HepG2 (cell line): ENCODE measurements around the gene SULT2B1. TPM values are rescaled to one million over a fixed set of nuclear protein-coding genes. Genes with fewer than 3 reads are reported as not detected.

Experiments used
- ATAC-seq: fragments of 200-7000 bp; cut with Tn5 transposase; 3 replicates; pipeline ENCODE4 v1.9.1; 2020; ENCODE audit warnings: mild to moderate bottlenecking, moderate library complexity
- BruUV-seq: library from RNA; stranded (reverse); fragments of 400-500 nt; replicated peaks from 2 replicates; lab custom pipeline; 2021; lab: Mats Ljungman, UMichigan
- CTCF ChIA-PET: fragments of 300-600 bp; formaldehyde crosslinking; extraction: SDS; loops from one replicate; lab custom pipeline; 2021; ENCODE audit warnings: low total read pairs, inconsistent platforms, low intra/inter-chr PET ratio; lab: Yijun Ruan, JAX
- POLR2A ChIA-PET: fragments of 350-600 bp; sonication (Branson Sonifier 250); formaldehyde crosslinking; loops from one replicate; lab custom pipeline; 2020; ENCODE audit warnings: antibody characterized with exemption, inconsistent platforms; lab: Yijun Ruan, JAX
- DNase-seq: peaks from one replicate; pipeline ENCODE4 v3.0.0-alpha.2; 2015; ENCODE audit warnings: low spot score
- FAIRE-seq: peaks from 3 replicates; lab custom pipeline; 2011; peaks lifted over from hg19 to GRCh38; lab: Jason Lieb, UNC
- H2AFZ ChIP-seq: one replicate; pipeline ENCODE4 v1.6.1; 2011; ENCODE audit warnings: low read length, inconsistent platforms
- H3K27ac ChIP-seq: fragments of 300-600 bp; 3 replicates; pipeline ENCODE4 v1.8.0; 2011; ENCODE audit warnings: mixed run types, mild to moderate bottlenecking, mixed read lengths, low read length, inconsistent platforms; ENCODE audit not compliant: insufficient read depth; ENCODE audit errors: extremely low read length
- H3K27me3 ChIP-seq, 2 experiments: fragments of 200-600 bp in 1 of 2; 2 replicates in 1 of 2; 3 replicates in 1 of 2; pipeline versions ENCODE4 v1.6.0 to v1.8.0; 2011; ENCODE audit warnings: low read length in 2 of 2, mild to moderate bottlenecking in 2 of 2, moderate library complexity in 2 of 2, inconsistent platforms in 1 of 2; ENCODE audit not compliant: insufficient read depth in 2 of 2, control insufficient read depth in 1 of 2
- H3K36me3 ChIP-seq, 2 experiments: fragments of 200-600 bp in 1 of 2; replicated peaks in 1 of 2; 2 replicates in 1 of 2; 3 replicates in 1 of 2; pipeline versions ENCODE4 v1.5.1 to v1.8.0; 2011; ENCODE audit warnings: low read length in 2 of 2, inconsistent platforms in 1 of 2; ENCODE audit not compliant: insufficient read depth in 2 of 2, control insufficient read depth in 1 of 2
- H3K4me1 ChIP-seq: 2 replicates; pipeline ENCODE4 v1.5.1; 2012; ENCODE audit warnings: low read length, inconsistent platforms; ENCODE audit not compliant: insufficient read depth
- H3K4me2 ChIP-seq: 2 replicates; pipeline ENCODE4 v1.6.0; 2011; ENCODE audit warnings: low read depth, low read length, inconsistent platforms
- H3K4me3 ChIP-seq, 3 experiments: fragments of 200-600 bp in 1 of 3; sonication (generic), shearing (Covaris generic) in 1 of 3; replicated peaks in 1 of 3; 2 replicates each; pipeline ENCODE4 v1.5.1; 2011 to 2016; ENCODE audit warnings: low read length in 3 of 3, inconsistent platforms in 2 of 3, low read depth in 2 of 3, mild to moderate bottlenecking in 2 of 3, control low read depth in 1 of 3, mixed read lengths in 1 of 3; ENCODE audit not compliant: insufficient read depth in 1 of 3
- H3K79me2 ChIP-seq: one replicate; pipeline ENCODE4 v1.6.1; 2011; ENCODE audit warnings: low read length, inconsistent platforms; ENCODE audit not compliant: insufficient read depth
- H3K9ac ChIP-seq: 2 replicates; pipeline ENCODE4 v1.6.0; 2011; ENCODE audit warnings: mild to moderate bottlenecking, low read depth, low read length, inconsistent platforms; ENCODE audit not compliant: insufficient read depth
- H3K9me3 ChIP-seq: 2 replicates; pipeline ENCODE4 v1.5.1; 2012; ENCODE audit warnings: mild to moderate bottlenecking, low read length
- H4K20me1 ChIP-seq: 2 replicates; pipeline ENCODE4 v1.6.0; 2011; ENCODE audit warnings: inconsistent platforms, mild to moderate bottlenecking, low read length, moderate library complexity; ENCODE audit not compliant: insufficient read depth
- ARNT ChIP-seq: fragments of 450-650 bp; IDR thresholded peaks from 2 replicates; pipeline ENCODE4 v1.6.1; 2017
- CHD2 ChIP-seq: IDR thresholded peaks from 2 replicates; pipeline ENCODE4 v1.6.1; 2011; ENCODE audit warnings: low read depth, low read length, improper control_type of control experiment
- GPN1 ChIP-seq: sonication (generic); formaldehyde crosslinking; IDR thresholded peaks from 2 replicates; pipeline ENCODE4 v1.5.1; 2020; ENCODE audit warnings: missing genetic modification reagents, borderline replicate concordance
- MAFK ChIP-seq, 2 experiments: IDR thresholded peaks in 1 of 2; conservative IDR thresholded peaks in 1 of 2; 2 replicates each; pipeline ENCODE4 v1.6.1; 2011; ENCODE audit warnings: improper control_type of control experiment in 2 of 2, low read length in 2 of 2
- NCOA2 ChIP-seq: sonication (generic); formaldehyde crosslinking; IDR thresholded peaks from 2 replicates; pipeline ENCODE4 v1.8.0; 2022; ENCODE audit warnings: inconsistent platforms
- NR2F1 ChIP-seq, 2 experiments: fragments of 450-650 bp in 1 of 2; formaldehyde crosslinking in 1 of 2; IDR thresholded peaks; 2 replicates each; pipeline versions ENCODE4 v1.5.0 to v1.6.1; 2016 to 2020; ENCODE audit warnings: mild to moderate bottlenecking in 1 of 2, missing compliant biosample characterization in 1 of 2, missing genetic modification reagents in 1 of 2, moderate library complexity in 1 of 2
- PHF5A ChIP-seq: IDR thresholded peaks from one replicate; pipeline ENCODE4 v1.6.1; 2018; ENCODE audit warnings: low read depth, missing genetic modification reagents; ENCODE audit not compliant: unreplicated experiment
- POLR2A ChIP-seq, 2 experiments: IDR thresholded peaks; 2 replicates each; pipeline ENCODE4 v1.6.1; 2011; ENCODE audit warnings: low read depth in 2 of 2, low read length in 2 of 2, mild to moderate bottlenecking in 1 of 2, moderate library complexity in 1 of 2; ENCODE audit not compliant: insufficient read depth in 1 of 2
- POLR2AphosphoS2 ChIP-seq: IDR thresholded peaks from 2 replicates; pipeline ENCODE4 v1.6.1; 2011; ENCODE audit warnings: low read depth, low read length, improper control_type of control experiment
- RXRB ChIP-seq: IDR thresholded peaks from 2 replicates; pipeline ENCODE4 v1.6.1; 2016; ENCODE audit warnings: borderline replicate concordance, missing genetic modification reagents, missing compliant biosample characterization
- SAP130 ChIP-seq: IDR thresholded peaks from 2 replicates; pipeline ENCODE4 v1.6.1; 2016; ENCODE audit warnings: low read depth
- SMYD3 ChIP-seq: sonication (generic); formaldehyde crosslinking; IDR thresholded peaks from 2 replicates; pipeline ENCODE4 v1.8.1; 2023; ENCODE audit warnings: mild to moderate bottlenecking, missing genetic modification reagents
- SNRNP70 ChIP-seq: fragments of 200-400 bp; formaldehyde crosslinking; IDR thresholded peaks from 2 replicates; pipeline ENCODE4 v1.6.1; 2017; ENCODE audit warnings: mild to moderate bottlenecking, low read depth, low read length, moderate library complexity
- TCF7 ChIP-seq: sonication (generic); IDR thresholded peaks from 2 replicates; pipeline ENCODE4 v1.6.1; 2016; ENCODE audit warnings: antibody characterized with exemption, low read depth
- ZBTB38 ChIP-seq: sonication (generic); formaldehyde crosslinking; IDR thresholded peaks from 2 replicates; pipeline ENCODE4 v1.5.1; 2020; ENCODE audit warnings: mild to moderate bottlenecking, missing genetic modification reagents
- ZNF143 ChIP-seq: sonication (generic); formaldehyde crosslinking; IDR thresholded peaks from 2 replicates; pipeline ENCODE4 v1.4.0; 2020; ENCODE audit warnings: missing genetic modification reagents
- ZNF569 ChIP-seq: sonication (generic); formaldehyde crosslinking; IDR thresholded peaks from 2 replicates; pipeline ENCODE4 v1.5.0; 2020; ENCODE audit warnings: mild to moderate bottlenecking, missing genetic modification reagents, moderate library complexity, borderline replicate concordance
- ZNF784 ChIP-seq: sonication (generic); formaldehyde crosslinking; IDR thresholded peaks from 2 replicates; pipeline ENCODE4 v1.5.1; 2020; ENCODE audit warnings: missing genetic modification reagents, mild to moderate bottlenecking, borderline replicate concordance
- ZNF839 ChIP-seq: sonication (generic); formaldehyde crosslinking; IDR thresholded peaks from 2 replicates; pipeline ENCODE4 v1.4.0; 2020; ENCODE audit warnings: missing genetic modification reagents, mild to moderate bottlenecking, borderline replicate concordance
- ZUFSP ChIP-seq: sonication (generic); formaldehyde crosslinking; IDR thresholded peaks from 2 replicates; pipeline ENCODE4 v1.9.0; 2021; ENCODE audit warnings: missing genetic modification reagents, mild to moderate bottlenecking, borderline replicate concordance
- WGBS: methylation state at CpG from one replicate; pipeline ENCODE4 v1.1.6; 2017; ENCODE audit warnings: low lambda C conversion rate; 5-methylcytosine and 5-hydroxymethylcytosine counted together
- in situ Hi-C: cut with HindIII; loops from 2 replicates; pipeline ENCODE4 v1.10.0; 2017; ENCODE audit warnings: low pct_unique_long_range_greater_than_20kb; ENCODE audit not compliant: extremely low pct_ligation_motif_present
- intact Hi-C: fragments of 100-400 bp; cut with micrococcal nuclease; formaldehyde crosslinking; loops from one replicate; pipeline ENCODE4 v1.10.0; 2022; ENCODE audit not compliant: unreplicated experiment
- polyA plus RNA-seq, 8 experiments: library from polyadenylated mRNA; depleted of rRNA in 3 of 8; stranded (reverse) in 7 of 8; unstranded in 1 of 8; fragments of >200 nt; fragmentation: Illumina TruSeq in 4 of 8; extraction: Trizol in 4 of 8; gene quantifications; 2 replicates each; pipeline versions ENCODE4 v1.2.1 to v1.2.3, GENCODE V29; 2011 to 2016; ENCODE audit warnings: low read depth in 4 of 8, missing spikeins in 1 of 8, mixed read lengths in 1 of 8; ENCODE audit not compliant: insufficient read depth in 1 of 8
- total RNA-seq, 5 experiments: library from RNA; depleted of rRNA; stranded (reverse); fragments of >200 nt; fragmentation: Illumina TruSeq; extraction: Trizol; gene quantifications; 2 replicates each; pipeline ENCODE4 v1.2.3, GENCODE V29; 2016; ENCODE audit warnings: low read depth in 1 of 5

The SULT2B1 gene
- total and polyA plus RNA-seq, 2 of the 13 experiments (the other 11 are each of a cell fraction or from before 2014, with no cell fraction given), result 0.13 TPM; not detected in 1

GRCh38 chr19:48561412-48561811 is 9.4 kb downstream of the SULT2B1 start:
- WGBS, result 96% methylated on average over 11 of the region's 11 CpGs
- H3K9me3 ChIP-seq, result no peaks in the 10 kb centered on the region

GRCh38 chr19:48565090-48565489 is 13.1 kb downstream of the SULT2B1 start:
- Histone ChIP-seq H2AFZ (no peak overlapping the region), H3K4me2 (peak overlapping the region; percentile 27; the same call in 1 of the 2 replicates), H3K4me3 (no peak overlapping the region), H3K27ac (no peak overlapping the region), H4K20me1 (no peaks in the 10 kb centered on the region), H3K27me3 (no peaks in the 10 kb centered on the region), H3K9me3 (no peaks in the 10 kb centered on the region), H3K36me3 (no peaks in the 10 kb centered on the region), H3K4me1 (peaks cover 52% of the 10 kb centered on the region), H3K79me2 (no peaks in the 10 kb centered on the region), H3K9ac (no peak overlapping the region)
- ATAC-seq, result peak; percentile 57
- DNase-seq, result peak; percentile 88
- intact Hi-C loops (no loop called here), in situ Hi-C loops (no loop called here)
- ChIA-PET CTCF (no interaction called here), POLR2A (interaction anchor here (1.1 kb wide), 2 partner anchors 11 to 54 kb away, joined by 4 to 5 read pairs; partner anchors contain the start of genes RPL18 and SPHK2)
- peak; percentile 82 for FAIRE-seq
- BruUV-seq, result no TSS peak
- WGBS, result 5% methylated on average over 7 of the region's 7 CpGs
- TF ChIP-seq ZNF839 (CRISPR knock-in tag) (no peak), GPN1 (CRISPR knock-in tag) (no peak), ZNF143 (no peak), NCOA2 (peak; percentile 64), POLR2A (IDR thresholded peaks at IDR 0.05; ENCODE audit: insufficient read depth in 1 of 2, low read depth in 2 of 2, low read length in 2 of 2) (no peak), ZNF569 (no peak), CHD2 (no peak), RXRB (CRISPR knock-in tag) (peak; percentile 93), PHF5A (CRISPR knock-in tag) (no peak), TCF7 (0 out of 2 replicates have a peak, but pooled peaks have one; percentile 26), SAP130 (CRISPR knock-in tag) (0 out of 2 replicates have a peak, but pooled peaks have one; percentile 16), ARNT (no peak), NR2F1 (CRISPR knock-in tag; IDR thresholded peaks at IDR 0.05) (peak in 1 of 2 experiments; percentile 45; a peak in 1 of 4 replicates), SNRNP70 (no peak), ZNF784 (CRISPR knock-in tag) (no peak), POLR2AphosphoS2 (no peak), ZUFSP (CRISPR knock-in tag) (no peak), MAFK (conservative IDR thresholded peaks at IDR 0.05 in 1 of 2, IDR thresholded peaks at IDR 0.05 in 1 of 2; ENCODE audit: low read length in 2 of 2) (no peak)

More at GRCh38 chr19:48561412-48561811, 9.4 kb downstream of the SULT2B1 start:
- Histone ChIP-seq H3K27me3 (no peaks in the 10 kb centered on the region), H3K27ac (no peak overlapping the region), H3K4me2 (no peak overlapping the region), H3K9ac (no peak overlapping the region), H3K79me2 (no peaks in the 10 kb centered on the region), H2AFZ (no peak overlapping the region), H3K4me1 (peaks cover 56% of the 10 kb centered on the region), H3K4me3 (no peak overlapping the region), H3K36me3 (no peaks in the 10 kb centered on the region), H4K20me1 (no peaks in the 10 kb centered on the region)
- no TSS peak for BruUV-seq
- CTCF ChIA-PET, result no interaction called here
- intact Hi-C loops, result no loop called here
- POLR2A ChIA-PET, result no interaction called here
- in situ Hi-C loops, result no loop called here
- peak; percentile 30; the same call in 1 of the 2 replicates for TF ChIP-seq ZBTB38
- no peak for TF ChIP-seq SMYD3
- no peak for FAIRE-seq
- no peak for ATAC-seq
- DNase-seq, result no peak
